PC-3 (cell line): Measurements from ENCODE around the gene TEX52. TPM values are rescaled to one million over a fixed set of nuclear protein-coding genes. Genes with fewer than 3 reads are reported as not detected.

Experiments used
- ATAC-seq: fragments of 200-7000 bp; cut with Tn5 transposase; 2 replicates; pipeline ENCODE4 v1.9.1; 2020; ENCODE audit warnings: mild to moderate bottlenecking, moderate library complexity
- BruUV-seq: library from RNA; stranded (reverse); fragments of 400-500 nt; replicated peaks from 2 replicates; lab custom pipeline; 2021; lab: Mats Ljungman, UMichigan
- CTCF ChIA-PET: fragments of 300-600 bp; sonication (Branson Sonifier 250); formaldehyde crosslinking; loops from one replicate; lab custom pipeline; 2022; ENCODE audit warnings: antibody characterized with exemption; lab: Charles Lee
- POLR2A ChIA-PET: fragments of 300-600 bp; sonication (Branson Sonifier 250); formaldehyde crosslinking; loops from one replicate; lab custom pipeline; 2022; ENCODE audit warnings: antibody characterized with exemption; ENCODE audit not compliant: unreplicated experiment; lab: Charles Lee
- DNase-seq: peaks from one replicate; pipeline ENCODE4 v3.0.0-alpha.2; 2015
- H2AFZ ChIP-seq: fragments of 300-600 bp; sonication (generic); 2 replicates; pipeline ENCODE4 v1.6.0; 2016; ENCODE audit warnings: antibody characterized with exemption, low read length
- H3F3A ChIP-seq: fragments of 300-600 bp; sonication (generic); one replicate; pipeline ENCODE4 v1.6.0; 2017; ENCODE audit warnings: antibody characterized with exemption, low read length, control low read depth, mild to moderate bottlenecking; ENCODE audit not compliant: unreplicated experiment
- H3K27ac ChIP-seq: fragments of 300-600 bp; sonication (generic); 2 replicates; pipeline ENCODE4 v1.5.1; 2016; ENCODE audit warnings: mild to moderate bottlenecking, low read length
- H3K27me3 ChIP-seq: fragments of 300-600 bp; sonication (generic); 2 replicates; pipeline ENCODE4 v1.6.1; 2016; ENCODE audit warnings: low read length, mixed read lengths
- H3K36me3 ChIP-seq: fragments of 300-600 bp; sonication (generic); 2 replicates; pipeline ENCODE4 v1.6.1; 2016; ENCODE audit warnings: low read depth, mixed run types, low read length, mixed read lengths
- H3K4me1 ChIP-seq: fragments of 300-600 bp; sonication (generic); 2 replicates; pipeline ENCODE4 v1.5.1; 2016; ENCODE audit warnings: low read length; ENCODE audit not compliant: insufficient read depth
- H3K4me2 ChIP-seq: fragments of 300-600 bp; sonication (generic); 2 replicates; pipeline ENCODE4 v1.6.0; 2016; ENCODE audit warnings: low read length
- H3K4me3 ChIP-seq: fragments of 300-600 bp; sonication (generic); 2 replicates; pipeline ENCODE4 v1.5.1; 2016; ENCODE audit warnings: mild to moderate bottlenecking, low read length, mixed read lengths
- H3K79me2 ChIP-seq: fragments of 300-600 bp; sonication (generic); 2 replicates; pipeline ENCODE4 v1.6.1; 2017; ENCODE audit warnings: low read length, mixed read lengths
- H3K9ac ChIP-seq: fragments of 300-600 bp; sonication (generic); 2 replicates; pipeline ENCODE4 v1.6.0; 2016; ENCODE audit warnings: mild to moderate bottlenecking, low read length
- H3K9me2 ChIP-seq: fragments of 300-600 bp; sonication (generic); replicated peaks from 2 replicates; pipeline ENCODE4 v1.6.1; 2016; ENCODE audit warnings: mixed run types, low read length, mixed read lengths
- H3K9me3 ChIP-seq: fragments of 300-600 bp; sonication (generic); 2 replicates; pipeline ENCODE4 v1.6.1; 2016; ENCODE audit warnings: low read length, mixed read lengths
- H4K20me1 ChIP-seq: fragments of 300-600 bp; sonication (generic); 2 replicates; pipeline ENCODE4 v1.6.1; 2016; ENCODE audit warnings: low read length, mixed read lengths
- CTCF ChIP-seq: fragments of 300-600 bp; sonication (generic); conservative IDR thresholded peaks from 2 replicates; pipeline ENCODE4 v1.5.1; 2017; ENCODE audit warnings: antibody characterized with exemption, low read depth, mild to moderate bottlenecking, low read length
- EZH2 ChIP-seq: fragments of 300-600 bp; sonication (generic); IDR thresholded peaks from one replicate; pipeline ENCODE4 v1.6.1; 2017; ENCODE audit warnings: antibody characterized with exemption, mild to moderate bottlenecking, low read length; ENCODE audit not compliant: unreplicated experiment
- EZH2phosphoT487 ChIP-seq: fragments of 300-600 bp; sonication (generic); IDR thresholded peaks from 2 replicates; pipeline ENCODE4 v1.6.1; 2018; ENCODE audit warnings: mild to moderate bottlenecking, antibody characterized with exemption, low read length, borderline replicate concordance
- intact Hi-C: fragments of 100-400 bp; cut with micrococcal nuclease; formaldehyde crosslinking; loops from 2 replicates; pipeline ENCODE4 v1.9.0; 2023
- total RNA-seq: library from RNA; depleted of rRNA; stranded (reverse); fragments of >200 nt; gene quantifications from 2 replicates; pipeline ENCODE4 v1.2.3, GENCODE V29; 2014

Gene TEX52
- total RNA-seq, 1 experiment from 2014 or later = not detected

GRCh38 chr12:2845280-2845679 is 11.6 kb downstream of the TEX52 start:
- ChIA-PET CTCF (no interaction called here), POLR2A (no interaction called here)
- no peaks in the 10 kb centered on the region for H3K9me2 ChIP-seq
- no peak for DNase-seq
- no peak overlapping the region for H3K27ac ChIP-seq
- no peaks in the 10 kb centered on the region for H3K9me3 ChIP-seq
- no peak for ATAC-seq
- no TSS peak for BruUV-seq
- no peak overlapping the region for H3K4me3 ChIP-seq
- H4K20me1 ChIP-seq = no peaks in the 10 kb centered on the region
- no peaks in the 10 kb centered on the region for H3K27me3 ChIP-seq
- no peak overlapping the region for H3K4me2 ChIP-seq
- H3K9ac ChIP-seq = no peak overlapping the region
- H3K79me2 ChIP-seq = no peaks in the 10 kb centered on the region
- H3K36me3 ChIP-seq = no peaks in the 10 kb centered on the region
- intact Hi-C loops = no loop called here
- TF ChIP-seq EZH2phosphoT487 = no peak
- no peak for TF ChIP-seq CTCF
- H2AFZ ChIP-seq = no peak overlapping the region
- H3K4me1 ChIP-seq = no peaks in the 10 kb centered on the region
- no peaks in the 10 kb centered on the region for H3F3A ChIP-seq

- no peak overlapping the region for H3K4me3 ChIP-seq
- no peak overlapping the region for H3K27ac ChIP-seq
- ChIA-PET POLR2A (no interaction called here), CTCF (no interaction called here)
- TF ChIP-seq CTCF (no peak), EZH2 (no peak), EZH2phosphoT487 (no peak)
- H3K9me3 ChIP-seq = no peaks in the 10 kb centered on the region
- ATAC-seq = no peak
- no peak for DNase-seq
- no peak overlapping the region for H3K4me2 ChIP-seq
- BruUV-seq = no TSS peak
- no peaks in the 10 kb centered on the region for H3K9me2 ChIP-seq
- H4K20me1 ChIP-seq = no peaks in the 10 kb centered on the region
- H3K4me1 ChIP-seq = no peaks in the 10 kb centered on the region
- no peaks in the 10 kb centered on the region for H3K27me3 ChIP-seq
- no peaks in the 10 kb centered on the region for H3K79me2 ChIP-seq
- H2AFZ ChIP-seq = no peak overlapping the region
- H3K9ac ChIP-seq = no peak overlapping the region
- intact Hi-C loops = no loop called here
- no peaks in the 10 kb centered on the region for H3K36me3 ChIP-seq
- no peaks in the 10 kb centered on the region for H3F3A ChIP-seq
These were observed 12.1 kb downstream of the TEX52 start for GRCh38 chr12:2844786-2845185.

- Histone ChIP-seq H3K79me2 (no peaks in the 10 kb centered on the region), H4K20me1 (no peaks in the 10 kb centered on the region), H3F3A (no peaks in the 10 kb centered on the region), H3K4me2 (no peak overlapping the region), H2AFZ (no peak overlapping the region), H3K9ac (no peak overlapping the region), H3K4me3 (no peak overlapping the region), H3K36me3 (no peaks in the 10 kb centered on the region), H3K9me2 (no peaks in the 10 kb centered on the region), H3K9me3 (no peaks in the 10 kb centered on the region), H3K27ac (no peak overlapping the region), H3K27me3 (no peaks in the 10 kb centered on the region), H3K4me1 (no peaks in the 10 kb centered on the region)
- no peak for TF ChIP-seq EZH2
- TF ChIP-seq EZH2phosphoT487 = no peak
- TF ChIP-seq CTCF = no peak
- ChIA-PET POLR2A (no interaction called here), CTCF (no interaction called here)
- ATAC-seq (no peak), DNase-seq (no peak)
- intact Hi-C loops = no loop called here
- no TSS peak for BruUV-seq
These were observed 13.9 kb downstream of the TEX52 start for GRCh38 chr12:2842948-2843347.
